Thyroid gland (tissue), 4 donors: Measurements from ENCODE around the gene DLGAP4. TPM values are rescaled to one million over a fixed set of nuclear protein-coding genes. Genes with fewer than 3 reads are reported as not detected.
"Not testable (repeated sequence)": the region's sequence is repeated elsewhere in the genome, so short reads cannot be mapped to it uniquely, and the experiment has no call there.

Experiments used
- DNase-seq, 2 donors: peaks; one replicate each; pipeline ENCODE4 v3.0.0-alpha.2; 2019
- H3K27ac ChIP-seq, 3 donors: fragments of 200-600 bp; sonication (generic); 1 replicate in 2 of 3; 2 replicates in 1 of 3; pipeline ENCODE4 v1.5.1; 2016 to 2019; ENCODE audit warnings: mild to moderate bottlenecking in 1 of 3, moderate library complexity in 1 of 3
- H3K27me3 ChIP-seq: fragments of 200-600 bp; sonication (generic); one replicate; pipeline ENCODE4 v1.5.1; 2019
- H3K36me3 ChIP-seq, 2 donors: fragments of 200-600 bp; sonication (generic); one replicate each; pipeline ENCODE4 v1.5.1; 2016 to 2019
- H3K4me1 ChIP-seq, 2 donors: fragments of 200-600 bp; sonication (generic); one replicate each; pipeline ENCODE4 v1.5.1; 2017 to 2019
- H3K4me3 ChIP-seq, 3 donors: fragments of 200-600 bp; sonication (generic); replicated peaks in 1 of 3; 1 replicate in 2 of 3; 2 replicates in 1 of 3; pipeline ENCODE4 v1.5.1; 2016; ENCODE audit warnings: mild to moderate bottlenecking in 1 of 3
- H3K9me3 ChIP-seq: fragments of 200-600 bp; sonication (generic); one replicate; pipeline ENCODE4 v1.5.1; 2017
- POLR2A ChIP-seq, 2 donors: fragments of 450-650 bp; IDR thresholded peaks; one replicate each; pipeline ENCODE4 v1.6.1; 2017; ENCODE audit warnings: antibody characterized with exemption in 2 of 2, mild to moderate bottlenecking in 2 of 2, moderate library complexity in 1 of 2
- WGBS, 2 donors: methylation state at CpG; one replicate each; pipeline ENCODE4 v1.1.5; 2017; 5-methylcytosine and 5-hydroxymethylcytosine counted together
- intact Hi-C: fragments of 100-400 bp; cut with DNase I; formaldehyde crosslinking; loops from one replicate; pipeline ENCODE4 v1.15.1; 2023
- total RNA-seq, 4 donors: library from RNA; depleted of rRNA; stranded (reverse); fragments of >200 nt; gene quantifications; one replicate each; pipeline ENCODE4 v1.2.3, GENCODE V29; 2016
- TF ChIP-seq, protein P1 (sequence below), 6 experiments: fragments of 200-600 bp in 3 of 6; fragments of 450-650 bp in 3 of 6; sonication (generic) in 3 of 6; IDR thresholded peaks; one replicate each; pipeline ENCODE4 v1.5.1; 2016 to 2019; ENCODE audit warnings: antibody characterized with exemption in 6 of 6, mild to moderate bottlenecking in 2 of 6, inconsistent platforms in 1 of 6, moderate library complexity in 1 of 6

Gene DLGAP4
- total RNA-seq, 4 donors from 2014 or later: 29.3 to 52.4 (median 41.5) TPM

GRCh38 chr20:36373089-36373488, 67.0 kb downstream of the DLGAP4 start:
- intact Hi-C loops: no loop called here
- Histone ChIP-seq H3K27ac (no peak overlapping the region), H3K36me3 (no peaks in the 10 kb centered on the region), H3K9me3 (no peaks in the 10 kb centered on the region), H3K4me1 (no peaks in the 10 kb centered on the region), H3K4me3 (no peak overlapping the region), H3K27me3 (no peaks in the 10 kb centered on the region)
- WGBS, 2 donors: 69 to 80% methylated on average over 1 of the region's 1 CpG
- TF ChIP-seq POLR2A (IDR thresholded peaks at IDR 0.05): no peak
- TF ChIP-seq, protein P1, sequence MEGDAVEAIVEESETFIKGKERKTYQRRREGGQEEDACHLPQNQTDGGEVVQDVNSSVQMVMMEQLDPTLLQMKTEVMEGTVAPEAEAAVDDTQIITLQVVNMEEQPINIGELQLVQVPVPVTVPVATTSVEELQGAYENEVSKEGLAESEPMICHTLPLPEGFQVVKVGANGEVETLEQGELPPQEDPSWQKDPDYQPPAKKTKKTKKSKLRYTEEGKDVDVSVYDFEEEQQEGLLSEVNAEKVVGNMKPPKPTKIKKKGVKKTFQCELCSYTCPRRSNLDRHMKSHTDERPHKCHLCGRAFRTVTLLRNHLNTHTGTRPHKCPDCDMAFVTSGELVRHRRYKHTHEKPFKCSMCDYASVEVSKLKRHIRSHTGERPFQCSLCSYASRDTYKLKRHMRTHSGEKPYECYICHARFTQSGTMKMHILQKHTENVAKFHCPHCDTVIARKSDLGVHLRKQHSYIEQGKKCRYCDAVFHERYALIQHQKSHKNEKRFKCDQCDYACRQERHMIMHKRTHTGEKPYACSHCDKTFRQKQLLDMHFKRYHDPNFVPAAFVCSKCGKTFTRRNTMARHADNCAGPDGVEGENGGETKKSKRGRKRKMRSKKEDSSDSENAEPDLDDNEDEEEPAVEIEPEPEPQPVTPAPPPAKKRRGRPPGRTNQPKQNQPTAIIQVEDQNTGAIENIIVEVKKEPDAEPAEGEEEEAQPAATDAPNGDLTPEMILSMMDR (IDR thresholded peaks at IDR 0.05): no peak
- no peak for DNase-seq

DNA sequence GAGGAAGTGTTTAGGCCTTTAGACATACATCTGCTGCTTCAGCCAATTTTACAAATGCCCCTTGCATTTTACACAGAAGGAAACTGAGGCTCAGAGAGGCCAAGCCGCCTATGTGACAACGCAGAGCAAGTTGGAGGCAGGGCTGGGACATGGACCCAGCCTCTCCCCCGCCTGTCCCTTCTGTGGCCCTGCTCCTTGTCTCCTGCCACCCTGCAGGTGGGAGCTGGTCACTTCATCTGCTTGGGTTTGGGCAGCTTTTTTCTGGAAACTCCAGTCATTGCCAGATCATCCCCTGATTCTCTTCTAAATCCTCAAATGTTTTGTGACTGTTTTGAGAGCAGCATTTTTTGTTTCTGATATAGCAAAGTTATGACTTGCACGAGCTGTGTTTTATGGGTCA, 68.9 kb downstream of the DLGAP4 start:
- no peak overlapping the region for H3K27ac ChIP-seq
- WGBS, 2 donors: 61 to 73% methylated on average over 4 of the region's 4 CpGs
- no peaks in the 10 kb centered on the region for H3K36me3 ChIP-seq
- no peaks in the 10 kb centered on the region for H3K4me1 ChIP-seq
- intact Hi-C loops: no loop called here
- H3K9me3 ChIP-seq: no peaks in the 10 kb centered on the region
- no peak for DNase-seq
- no peaks in the 10 kb centered on the region for H3K27me3 ChIP-seq
- no peak overlapping the region for H3K4me3 ChIP-seq
- TF ChIP-seq, protein P1 (IDR thresholded peaks at IDR 0.05): no peak
- no peak for TF ChIP-seq POLR2A (IDR thresholded peaks at IDR 0.05)

DNA sequence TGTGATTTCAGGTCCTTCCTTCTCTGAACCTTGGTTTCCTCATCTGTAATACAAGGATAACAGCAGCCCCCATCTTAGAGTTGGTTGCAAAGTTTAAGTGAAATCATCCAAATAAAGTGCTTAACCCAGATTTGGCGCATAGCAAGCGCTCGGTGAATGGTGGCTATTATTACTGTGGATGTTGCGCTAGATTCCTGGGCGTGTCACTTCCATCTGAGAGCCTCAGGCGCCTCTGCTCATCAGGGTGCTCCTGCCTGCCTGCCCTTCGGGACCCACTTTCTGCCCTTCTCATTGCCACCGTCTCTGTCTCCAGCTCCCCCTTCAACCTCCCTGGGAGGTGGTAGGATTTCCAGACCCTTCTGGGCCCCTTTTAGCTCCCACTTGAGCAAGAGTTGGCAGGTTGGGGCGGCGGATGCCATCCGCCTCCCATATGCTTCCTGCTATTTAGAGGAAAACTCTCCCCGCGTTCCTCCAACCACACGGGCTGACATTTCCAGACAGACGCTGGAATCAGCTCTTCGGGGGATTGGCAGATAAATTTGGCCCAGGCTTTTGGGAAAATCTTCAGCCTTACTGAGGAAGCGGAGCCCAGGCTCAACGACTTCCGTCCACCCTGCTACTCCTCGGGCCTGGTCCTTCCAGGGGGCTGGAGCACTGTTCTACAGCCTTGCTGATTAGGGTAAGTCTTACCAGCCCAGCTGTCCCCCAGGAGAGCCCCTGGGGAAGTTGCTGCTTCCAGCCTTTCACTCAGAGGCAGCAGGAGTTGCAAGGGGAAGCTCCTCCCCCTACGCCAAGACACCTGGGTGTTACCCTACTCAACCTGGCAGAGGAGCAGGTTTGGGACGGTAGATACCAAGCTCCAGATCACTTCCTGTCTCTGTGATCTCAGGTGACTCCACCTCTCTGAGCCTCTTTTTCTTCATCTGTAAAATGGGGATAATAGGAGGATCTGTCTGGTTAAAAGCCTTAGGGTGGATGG, 71.5 kb downstream of the DLGAP4 start:
- no peak for TF ChIP-seq POLR2A (IDR thresholded peaks at IDR 0.05)
- TF ChIP-seq, protein P1 (IDR thresholded peaks at IDR 0.05): no peak

GRCh38 chr20:36378686-36379085, 72.5 kb downstream of the DLGAP4 start:
- no peak overlapping the region for H3K27ac ChIP-seq
- TF ChIP-seq, protein P1 (IDR thresholded peaks at IDR 0.05): no peak
- no peak for TF ChIP-seq POLR2A (IDR thresholded peaks at IDR 0.05)
- intact Hi-C loops: no loop called here
- no peak overlapping the region for H3K4me3 ChIP-seq
- 64 to 81% methylated on average over 7 to 9 of the region's 9 CpGs for WGBS, 2 donors
- no peak for DNase-seq
- H3K27me3 ChIP-seq: no peaks in the 10 kb centered on the region
- H3K36me3 ChIP-seq: no peaks in the 10 kb centered on the region
- H3K9me3 ChIP-seq: no peaks in the 10 kb centered on the region
- H3K4me1 ChIP-seq: no peaks in the 10 kb centered on the region

More for the DNA sequence above, 71.5 kb downstream of the DLGAP4 start:
- H3K9me3 ChIP-seq: no peaks in the 10 kb centered on the region
- H3K4me3 ChIP-seq: no peak overlapping the region
- DNase-seq: no peak
- no peaks in the 10 kb centered on the region for H3K4me1 ChIP-seq
- WGBS, 2 donors: 55 to 57% methylated on average over 22 of the region's 22 CpGs
- no peaks in the 10 kb centered on the region for H3K27me3 ChIP-seq
- intact Hi-C loops: no loop called here
- no peaks in the 10 kb centered on the region for H3K36me3 ChIP-seq
- no peak overlapping the region for H3K27ac ChIP-seq

DNA sequence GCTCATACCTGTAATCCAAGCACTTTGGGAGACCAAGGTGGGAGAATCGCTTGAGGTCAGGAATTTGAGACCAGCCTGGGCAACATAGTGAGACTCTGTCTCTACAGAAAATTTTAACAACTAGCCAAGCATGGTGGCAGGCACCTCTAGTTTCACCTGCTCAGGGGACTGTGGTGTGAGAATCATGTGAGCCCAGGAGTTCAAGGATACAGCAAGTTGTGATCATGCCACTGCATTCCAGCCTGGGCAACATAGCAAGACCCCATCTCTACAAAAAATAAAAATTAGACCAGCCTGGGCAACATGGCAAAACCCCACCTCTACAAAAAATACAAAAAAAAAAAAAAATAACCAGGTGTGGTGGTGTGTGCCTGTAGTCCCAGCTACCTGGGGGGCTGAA, 73.8 kb downstream of the DLGAP4 start:
- 87 to 93% methylated on average over 1 of the region's 1 CpG for WGBS, 2 donors
- H3K9me3 ChIP-seq, H3K4me3 ChIP-seq, DNase-seq, H3K27ac ChIP-seq, intact Hi-C loops, H3K27me3 ChIP-seq, H3K4me1 ChIP-seq, H3K36me3 ChIP-seq: not testable (repeated sequence)
